Measurements from ENCODE around the gene TAS2R20.

Gene TAS2R20

GRCh38 chr12:10957741-10958140 lies 40.4 kb downstream of the TAS2R20 start:
- FAIRE-seq = no peak

- no peak for FAIRE-seq
Measured at GRCh38 chr12:10956085-10956484, 42.0 kb downstream of the TAS2R20 start.

GRCh38 chr12:10952645-10953044 lies 45.5 kb downstream of the TAS2R20 start:
- no peak for FAIRE-seq
